Measurements from ENCODE around the gene DHRSX.
"Not testable (repeated sequence)": the region's sequence is repeated elsewhere in the genome, so short reads cannot be mapped to it uniquely, and the experiment has no call there.

DHRSX gene

DNA sequence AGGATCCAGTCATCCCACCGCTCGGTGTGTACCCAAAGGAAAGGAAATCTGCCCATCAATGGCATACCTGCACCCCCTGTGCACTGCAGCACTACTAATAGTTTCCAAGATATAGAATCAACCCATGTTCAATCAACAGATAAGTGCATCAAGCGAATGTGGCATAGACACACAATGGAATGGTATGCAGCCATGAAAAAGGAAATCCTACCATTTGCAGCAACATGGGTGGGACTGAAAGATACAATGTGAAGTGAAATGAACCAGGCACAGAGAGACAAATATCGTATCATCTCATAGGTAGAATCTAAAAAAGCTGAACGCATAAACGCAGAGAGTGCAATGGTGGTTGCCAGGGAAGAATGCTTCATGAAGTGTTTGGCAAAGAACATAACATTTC is 42.5 kb downstream of the DHRSX start:
- no peak overlapping the region for H3K27ac ChIP-seq
- no peaks in the 10 kb centered on the region for H3K36me3 ChIP-seq (ENCODE audit: insufficient read depth, low read length)
- no peaks in the 10 kb centered on the region for H3K9me3 ChIP-seq (ENCODE audit: low read depth, low read length)
- TF ChIP-seq FOXP2 (optimal IDR thresholded peaks at IDR 0.05; ENCODE audit: control extremely low read depth, extremely low read length, insufficient read depth), result no peak
- TF ChIP-seq EZH2 (IDR thresholded peaks at IDR 0.05), result no peak
- TF ChIP-seq POLR2AphosphoS5 (IDR thresholded peaks at IDR 0.05; ENCODE audit: borderline replicate concordance, low read depth, low read length), result no peak
- no peak for DNase-seq (ENCODE audit: low read depth, low spot score)
- H3K4me3 ChIP-seq, result no peak overlapping the region
- H3K9ac ChIP-seq (ENCODE audit: insufficient read length), result no peak overlapping the region

- Histone ChIP-seq H3K4me3 (no peak overlapping the region), H3K9me3 (ENCODE audit: low read depth, low read length) (no peaks in the 10 kb centered on the region), H3K36me3 (ENCODE audit: insufficient read depth, low read length) (no peaks in the 10 kb centered on the region), H3K27ac (no peak overlapping the region), H3K9ac (ENCODE audit: insufficient read length) (no peak overlapping the region)
- no peak for TF ChIP-seq POLR2AphosphoS5 (IDR thresholded peaks at IDR 0.05; ENCODE audit: borderline replicate concordance, low read depth, low read length)
- TF ChIP-seq EZH2 (IDR thresholded peaks at IDR 0.05), result no peak
- no peak for DNase-seq (ENCODE audit: low read depth, low spot score)
These were observed 43.3 kb downstream of the DHRSX start for GRCh38 chrX:2457289-2458133.

- DNase-seq (ENCODE audit: low read depth, low spot score); H3K27ac ChIP-seq; H3K9ac ChIP-seq (ENCODE audit: insufficient read length); H3K9me3 ChIP-seq (ENCODE audit: low read depth, low read length); H3K4me3 ChIP-seq; H3K36me3 ChIP-seq (ENCODE audit: insufficient read depth, low read length): not testable (repeated sequence)
These were observed 44.7 kb downstream of the DHRSX start for GRCh38 chrX:2456091-2456490.

DNA sequence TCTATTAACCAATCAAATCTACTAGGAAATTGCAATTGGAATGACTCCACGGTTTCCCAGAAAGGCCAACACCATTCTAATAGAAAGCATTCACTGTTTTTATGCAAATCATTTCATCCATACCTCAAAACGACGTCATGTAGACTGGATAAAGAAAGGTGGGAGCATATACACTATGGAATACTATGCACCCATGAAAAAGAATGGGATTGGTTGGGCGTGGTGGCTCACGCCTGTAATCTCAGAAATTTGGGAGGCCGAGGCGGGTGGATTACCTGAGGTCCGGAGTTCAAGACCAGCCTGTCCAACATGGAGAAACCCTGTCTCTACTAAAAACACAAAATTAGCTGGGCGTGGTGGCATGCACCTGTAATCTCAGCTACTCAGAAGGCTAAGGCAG is 46.2 kb downstream of the DHRSX start:
- DNase-seq (ENCODE audit: low read depth, low spot score); H3K9ac ChIP-seq (ENCODE audit: insufficient read length); H3K27ac ChIP-seq; H3K36me3 ChIP-seq (ENCODE audit: insufficient read depth, low read length); H3K4me3 ChIP-seq; H3K9me3 ChIP-seq (ENCODE audit: low read depth, low read length): not testable (repeated sequence)

DNA sequence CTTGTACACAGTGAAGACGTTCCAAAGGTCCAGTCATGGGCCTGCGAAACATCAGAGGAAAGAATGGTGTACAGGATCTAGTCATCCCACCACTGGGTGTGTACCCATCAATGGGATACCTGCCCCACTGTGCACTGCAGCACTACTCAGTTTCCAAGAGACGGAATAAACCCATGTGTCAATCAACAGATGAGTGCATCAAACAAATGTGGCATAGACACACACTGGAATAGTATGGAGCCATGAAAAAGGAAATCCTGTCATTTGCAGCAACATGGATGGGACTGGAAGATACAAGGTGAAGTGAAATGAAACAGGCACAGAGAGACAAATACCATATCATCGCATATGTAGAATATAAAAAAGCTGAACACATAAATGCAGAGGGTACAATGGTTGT is 48.0 kb downstream of the DHRSX start:
- H3K27ac ChIP-seq, result no peak overlapping the region
- H3K36me3 ChIP-seq (ENCODE audit: insufficient read depth, low read length), result no peaks in the 10 kb centered on the region
- H3K4me3 ChIP-seq, result no peak overlapping the region
- no peak for DNase-seq (ENCODE audit: low read depth, low spot score)
- TF ChIP-seq EZH2 (IDR thresholded peaks at IDR 0.05) (no peak), POLR2AphosphoS5 (IDR thresholded peaks at IDR 0.05; ENCODE audit: borderline replicate concordance, low read depth, low read length) (no peak), FOXP2 (optimal IDR thresholded peaks at IDR 0.05; ENCODE audit: control extremely low read depth, extremely low read length, insufficient read depth) (no peak)
- H3K9ac ChIP-seq (ENCODE audit: insufficient read length), result no peak overlapping the region
- H3K9me3 ChIP-seq (ENCODE audit: low read depth, low read length), result no peaks in the 10 kb centered on the region

- TF ChIP-seq POLR2AphosphoS5 (IDR thresholded peaks at IDR 0.05; ENCODE audit: borderline replicate concordance, low read depth, low read length) (no peak), FOXP2 (optimal IDR thresholded peaks at IDR 0.05; ENCODE audit: control extremely low read depth, extremely low read length, insufficient read depth) (no peak), EZH2 (IDR thresholded peaks at IDR 0.05) (no peak)
- H3K4me3 ChIP-seq, result no peak overlapping the region
- H3K9ac ChIP-seq (ENCODE audit: insufficient read length), result no peak overlapping the region
- no peaks in the 10 kb centered on the region for H3K9me3 ChIP-seq (ENCODE audit: low read depth, low read length)
- no peak for DNase-seq (ENCODE audit: low read depth, low spot score)
- H3K27ac ChIP-seq, result no peak overlapping the region
- no peaks in the 10 kb centered on the region for H3K36me3 ChIP-seq (ENCODE audit: insufficient read depth, low read length)
These were observed 48.4 kb downstream of the DHRSX start for GRCh38 chrX:2452317-2452784.

DNA sequence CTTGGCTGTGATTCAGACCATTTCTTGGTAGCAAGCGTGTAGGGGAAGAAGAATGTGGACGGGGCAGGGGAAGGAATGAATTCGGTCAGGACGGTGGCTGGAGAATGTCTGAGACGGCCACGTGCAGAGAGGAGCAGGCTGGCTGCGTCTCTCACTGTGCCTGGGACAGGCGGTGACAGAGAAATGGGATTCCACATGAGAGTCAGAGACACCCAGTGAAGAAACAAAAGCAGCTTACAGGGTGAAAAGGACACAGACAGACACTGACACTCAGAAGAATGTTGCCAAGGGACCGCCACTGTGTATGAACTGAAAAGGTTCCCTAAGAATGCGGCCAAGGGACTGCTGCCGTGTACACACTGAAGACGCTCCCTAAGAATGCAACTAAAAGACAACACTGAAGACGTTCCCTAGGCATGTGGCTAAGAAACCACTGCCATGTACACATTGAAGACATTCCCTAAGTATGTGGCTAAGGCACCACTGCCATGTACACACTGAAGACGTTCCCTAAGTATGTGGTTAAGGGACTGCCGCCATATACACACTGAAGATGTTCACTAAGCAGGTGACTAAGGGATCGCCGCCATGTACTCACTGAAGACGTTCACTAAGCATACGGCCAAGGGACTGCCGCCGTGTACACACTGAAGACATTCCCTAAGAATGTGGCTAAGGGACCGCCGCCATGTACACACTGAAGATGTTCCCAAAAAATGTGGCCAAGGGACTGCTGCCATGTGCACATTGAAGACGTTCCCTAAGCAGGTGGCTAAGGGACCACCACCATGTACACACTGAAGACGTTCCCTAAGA is 49.1 kb downstream of the DHRSX start:
- no peak for DNase-seq (ENCODE audit: low read depth, low spot score)
- no peak overlapping the region for H3K27ac ChIP-seq
- H3K4me3 ChIP-seq, result no peak overlapping the region
- H3K9me3 ChIP-seq (ENCODE audit: low read depth, low read length), result no peaks in the 10 kb centered on the region
- TF ChIP-seq POLR2AphosphoS5 (IDR thresholded peaks at IDR 0.05; ENCODE audit: borderline replicate concordance, low read depth, low read length), result no peak
- no peak for TF ChIP-seq FOXP2 (optimal IDR thresholded peaks at IDR 0.05; ENCODE audit: control extremely low read depth, extremely low read length, insufficient read depth)
- no peak for TF ChIP-seq EZH2 (IDR thresholded peaks at IDR 0.05)
- no peak overlapping the region for H3K9ac ChIP-seq (ENCODE audit: insufficient read length)
- no peaks in the 10 kb centered on the region for H3K36me3 ChIP-seq (ENCODE audit: insufficient read depth, low read length)

DNA sequence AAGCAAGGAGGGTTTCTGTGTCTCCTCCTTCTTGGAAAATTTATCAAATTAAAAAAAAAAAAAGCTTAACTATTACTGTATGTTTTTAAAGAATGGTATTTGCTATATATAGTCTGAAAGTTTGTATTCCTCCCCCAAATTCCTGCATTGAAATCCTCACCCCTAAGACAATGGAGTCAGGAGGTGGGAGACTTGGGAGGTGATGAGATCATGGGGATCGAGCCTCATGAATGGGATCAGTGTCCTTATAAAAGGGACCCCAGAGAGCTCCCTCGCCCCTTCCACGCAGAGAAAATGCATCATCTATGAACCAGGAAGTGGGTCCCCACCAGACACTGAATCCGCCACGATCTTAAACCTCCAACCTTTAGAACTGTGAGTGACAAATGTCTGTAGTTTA is 50.1 kb downstream of the DHRSX start:
- no peaks in the 10 kb centered on the region for H3K36me3 ChIP-seq (ENCODE audit: insufficient read depth, low read length)
- no peaks in the 10 kb centered on the region for H3K9me3 ChIP-seq (ENCODE audit: low read depth, low read length)
- TF ChIP-seq FOXP2 (optimal IDR thresholded peaks at IDR 0.05; ENCODE audit: control extremely low read depth, extremely low read length, insufficient read depth) (no peak), POLR2AphosphoS5 (IDR thresholded peaks at IDR 0.05; ENCODE audit: borderline replicate concordance, low read depth, low read length) (no peak), EZH2 (IDR thresholded peaks at IDR 0.05) (no peak)
- no peak overlapping the region for H3K27ac ChIP-seq
- H3K9ac ChIP-seq (ENCODE audit: insufficient read length), result no peak overlapping the region
- no peak for DNase-seq (ENCODE audit: low read depth, low spot score)
- H3K4me3 ChIP-seq, result no peak overlapping the region

All from SK-N-MC (cell line).